Measurements from ENCODE around the gene STRIP2. TPM values are rescaled to one million over a fixed set of nuclear protein-coding genes. Genes with fewer than 3 reads are reported as not detected.
"Not testable (repeated sequence)": the region's sequence is repeated elsewhere in the genome, so short reads cannot be mapped to it uniquely, and the experiment has no call there.

STRIP2 gene
- total and polyA plus RNA-seq, 2 experiments from 2014 or later = 0.83 to 1.1 TPM

- Histone ChIP-seq H3K27me3 (no peaks in the 10 kb centered on the region), H3K4me2 (no peak overlapping the region), H3K36me3 (replicated peaks; ENCODE audit: insufficient read depth, low read depth) (no peaks in the 10 kb centered on the region), H3K9me2 (replicated peaks; ENCODE audit: insufficient read depth) (no peaks in the 10 kb centered on the region), H3K27ac (no peak overlapping the region), H3K4me3 (no peak overlapping the region), H4K20me1 (ENCODE audit: insufficient read depth, poor library complexity, severe bottlenecking) (no peaks in the 10 kb centered on the region), H3K9me3 (ENCODE audit: low read depth) (no peaks in the 10 kb centered on the region), H3K79me2 (no peaks in the 10 kb centered on the region), H2AFZ (no peak overlapping the region), H3K4me1 (ENCODE audit: insufficient read depth) (no peaks in the 10 kb centered on the region)
- no peak for TF ChIP-seq EZH2phosphoT487 (IDR thresholded peaks at IDR 0.05; ENCODE audit: low read depth, severe bottlenecking, unreplicated experiment)
- no peak for TF ChIP-seq EZH2 (IDR thresholded peaks at IDR 0.05; ENCODE audit: borderline replicate concordance)
- TF ChIP-seq CTCF (IDR thresholded peaks at IDR 0.05; ENCODE audit: poor library complexity) = no peak
- WGBS (ENCODE audit: low lambda C conversion rate, missing lambda C conversion rate) = 78% methylated on average over 6 of the region's 6 CpGs
- no peak for DNase-seq (ENCODE audit: low spot score)
Measured at GRCh38 chr7:129480674-129481363, 46.6 kb downstream of the STRIP2 start.

GRCh38 chr7:129481376-129481775, 47.1 kb downstream of the STRIP2 start:
- 98% methylated on average over 6 of the region's 6 CpGs for WGBS (ENCODE audit: low lambda C conversion rate, missing lambda C conversion rate)
- H3K4me3 ChIP-seq; H3K27me3 ChIP-seq; H3K9me3 ChIP-seq (ENCODE audit: low read depth); H3K4me1 ChIP-seq (ENCODE audit: insufficient read depth); H3K79me2 ChIP-seq; H2AFZ ChIP-seq; H3K36me3 ChIP-seq (replicated peaks; ENCODE audit: insufficient read depth, low read depth); H3K9me2 ChIP-seq (replicated peaks; ENCODE audit: insufficient read depth); DNase-seq (ENCODE audit: low spot score); H3K4me2 ChIP-seq; H3K27ac ChIP-seq; H4K20me1 ChIP-seq (ENCODE audit: insufficient read depth, poor library complexity, severe bottlenecking): not testable (repeated sequence)

GRCh38 chr7:129482781-129483180, 48.5 kb downstream of the STRIP2 start:
- TF ChIP-seq CTCF (IDR thresholded peaks at IDR 0.05; ENCODE audit: poor library complexity) = no peak
- no peak overlapping the region for H2AFZ ChIP-seq
- WGBS (ENCODE audit: low lambda C conversion rate, missing lambda C conversion rate) = 95% methylated on average over 8 of the region's 8 CpGs
- H4K20me1 ChIP-seq (ENCODE audit: insufficient read depth, poor library complexity, severe bottlenecking) = no peaks in the 10 kb centered on the region
- H3K9me2 ChIP-seq (replicated peaks; ENCODE audit: insufficient read depth) = no peaks in the 10 kb centered on the region
- no peaks in the 10 kb centered on the region for H3K4me1 ChIP-seq (ENCODE audit: insufficient read depth)
- H3K36me3 ChIP-seq (replicated peaks; ENCODE audit: insufficient read depth, low read depth) = no peaks in the 10 kb centered on the region
- H3K4me2 ChIP-seq = no peak overlapping the region
- H3K27me3 ChIP-seq = no peaks in the 10 kb centered on the region
- H3K27ac ChIP-seq = no peak overlapping the region
- no peak for DNase-seq (ENCODE audit: low spot score)
- no peaks in the 10 kb centered on the region for H3K9me3 ChIP-seq (ENCODE audit: low read depth)
- no peaks in the 10 kb centered on the region for H3K79me2 ChIP-seq
- H3K4me3 ChIP-seq = no peak overlapping the region

- no peaks in the 10 kb centered on the region for H3K36me3 ChIP-seq (replicated peaks; ENCODE audit: insufficient read depth, low read depth)
- H4K20me1 ChIP-seq (ENCODE audit: insufficient read depth, poor library complexity, severe bottlenecking) = no peaks in the 10 kb centered on the region
- H3K4me1 ChIP-seq (ENCODE audit: insufficient read depth) = no peaks in the 10 kb centered on the region
- TF ChIP-seq EZH2phosphoT487 (IDR thresholded peaks at IDR 0.05; ENCODE audit: low read depth, severe bottlenecking, unreplicated experiment) (no peak), CTCF (IDR thresholded peaks at IDR 0.05; ENCODE audit: poor library complexity) (no peak), EZH2 (IDR thresholded peaks at IDR 0.05; ENCODE audit: borderline replicate concordance) (no peak)
- WGBS (ENCODE audit: low lambda C conversion rate, missing lambda C conversion rate) = 66% methylated on average over 3 of the region's 3 CpGs
- no peak overlapping the region for H3K4me2 ChIP-seq
- no peak for DNase-seq (ENCODE audit: low spot score)
- no peak overlapping the region for H3K27ac ChIP-seq
- no peak overlapping the region for H2AFZ ChIP-seq
- H3K4me3 ChIP-seq = no peak overlapping the region
- no peaks in the 10 kb centered on the region for H3K9me2 ChIP-seq (replicated peaks; ENCODE audit: insufficient read depth)
- no peaks in the 10 kb centered on the region for H3K27me3 ChIP-seq
- no peaks in the 10 kb centered on the region for H3K79me2 ChIP-seq
- H3K9me3 ChIP-seq (ENCODE audit: low read depth) = no peaks in the 10 kb centered on the region
Measured at GRCh38 chr7:129489491-129489890, 55.3 kb downstream of the STRIP2 start.
